GM19025 (cell line): Measurements from ENCODE around the gene SPR.
A peak's percentile ranks its signal among the peaks of the same experiment; 100 is the strongest.

ENCODE experiments used
- ATAC-seq: cut with Tn5 transposase; IDR thresholded peaks from one replicate; pipeline ENCODE4 v1.9.1; 2021; ENCODE audit warnings: mild to moderate bottlenecking, low read depth, moderate library complexity; ENCODE audit not compliant: unreplicated experiment

The SPR gene

DNA sequence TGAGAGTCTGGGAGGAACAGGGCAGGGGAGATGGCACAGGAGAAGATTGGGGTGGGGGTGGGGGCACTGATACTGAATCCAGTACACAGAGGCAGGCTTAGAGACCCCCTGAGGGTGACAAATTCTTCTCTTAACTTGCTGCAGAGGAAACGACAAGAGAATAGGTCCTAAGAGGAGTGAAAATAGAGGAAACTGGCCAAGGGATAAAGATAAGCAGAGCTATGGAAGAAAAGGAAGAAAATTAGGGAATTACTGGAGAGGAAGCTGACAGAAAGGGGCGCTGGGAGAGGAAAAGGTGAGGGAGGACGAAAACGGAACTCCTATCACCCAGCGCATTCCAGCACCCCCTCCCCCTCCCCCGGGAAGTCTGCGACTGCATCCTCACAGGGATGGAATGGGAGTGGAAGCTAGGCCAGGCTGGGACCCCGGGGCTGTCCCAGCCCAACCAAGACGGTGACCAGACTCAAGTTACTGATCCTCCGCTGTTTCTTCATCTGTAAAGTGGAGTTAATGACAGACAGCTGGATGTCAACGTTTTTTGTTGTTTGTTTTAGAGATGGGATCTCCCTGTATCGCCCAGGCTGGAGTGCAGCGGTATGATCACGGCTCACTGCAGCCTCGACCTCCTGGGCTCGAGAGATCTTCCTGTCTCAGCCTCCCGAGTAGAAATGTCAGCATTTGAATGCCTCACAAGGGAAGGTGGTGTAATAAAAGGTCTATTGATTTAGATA, 27.5 kb downstream of the SPR start:
- no peak for ATAC-seq

DNA sequence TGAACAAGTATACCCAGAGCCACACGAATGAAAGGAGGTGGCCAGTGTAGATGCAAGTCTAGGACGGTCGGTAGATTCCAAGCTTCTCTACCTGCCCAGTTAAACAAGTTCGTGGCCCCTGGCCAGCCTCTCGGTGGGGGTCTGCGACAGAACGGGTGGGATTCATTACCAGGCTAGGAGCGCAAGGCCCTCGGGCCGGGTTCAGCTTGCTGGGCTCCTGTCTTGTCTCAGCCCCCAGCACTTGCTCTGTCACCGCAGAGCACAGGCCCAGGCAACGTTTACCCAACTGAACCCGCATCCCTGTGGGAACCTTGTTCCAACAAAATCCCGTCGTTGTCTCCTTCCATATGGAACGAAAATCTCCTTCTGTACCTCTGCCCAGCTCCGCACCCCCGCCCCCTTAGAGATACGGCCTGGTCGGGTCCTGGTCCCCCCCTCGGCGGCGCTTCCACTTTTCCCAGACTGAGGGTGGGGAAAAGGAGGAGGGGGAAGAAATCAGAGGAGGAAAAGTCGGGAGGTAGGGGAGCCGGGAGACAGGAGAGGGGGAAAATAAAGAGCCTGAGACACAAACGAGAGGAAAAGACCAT, 28.2 kb downstream of the SPR start:
- no peak for ATAC-seq

DNA sequence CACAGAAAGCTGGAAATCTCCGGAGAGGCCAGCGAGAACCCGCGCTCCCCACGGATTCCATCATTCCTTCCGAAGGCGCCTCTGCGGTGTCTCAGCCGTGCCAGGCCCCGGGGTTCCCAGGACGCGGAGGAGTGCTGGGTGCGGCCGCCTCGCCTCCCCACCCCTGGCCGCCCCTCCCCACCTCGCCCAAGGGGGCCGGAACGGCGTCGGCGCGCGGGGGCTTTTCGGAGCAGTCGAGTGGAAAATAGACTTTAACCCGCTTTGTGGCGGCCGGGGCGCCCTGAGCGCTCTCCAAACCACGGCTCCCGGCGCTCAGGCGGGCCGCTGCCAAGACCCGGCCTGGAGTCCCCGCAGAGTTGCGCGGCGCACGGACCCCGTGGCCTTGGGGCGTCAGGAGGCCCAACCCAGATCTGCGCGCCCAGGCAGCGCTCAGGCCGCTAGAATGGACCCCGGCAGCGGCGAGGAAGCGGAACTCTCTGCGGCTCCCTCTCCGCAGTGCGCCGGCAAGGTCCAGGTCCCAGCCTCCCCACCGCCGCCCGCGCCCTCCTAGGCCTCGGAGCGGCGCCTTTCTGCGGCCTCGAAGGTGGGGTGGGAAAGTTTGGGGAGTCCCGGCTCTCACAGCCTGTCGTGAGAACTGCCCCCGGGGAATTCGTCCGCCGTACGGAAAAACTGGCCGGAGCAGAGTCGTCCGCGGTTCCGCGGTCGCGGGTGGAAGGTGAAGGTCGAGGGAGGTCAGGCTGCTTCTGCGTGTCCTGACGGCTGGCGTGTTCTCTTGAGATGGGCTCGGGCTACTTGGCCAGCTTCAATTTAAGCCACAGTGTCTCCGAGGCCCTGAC, 28.9 kb downstream of the SPR start:
- ATAC-seq, result peak; percentile 54

DNA sequence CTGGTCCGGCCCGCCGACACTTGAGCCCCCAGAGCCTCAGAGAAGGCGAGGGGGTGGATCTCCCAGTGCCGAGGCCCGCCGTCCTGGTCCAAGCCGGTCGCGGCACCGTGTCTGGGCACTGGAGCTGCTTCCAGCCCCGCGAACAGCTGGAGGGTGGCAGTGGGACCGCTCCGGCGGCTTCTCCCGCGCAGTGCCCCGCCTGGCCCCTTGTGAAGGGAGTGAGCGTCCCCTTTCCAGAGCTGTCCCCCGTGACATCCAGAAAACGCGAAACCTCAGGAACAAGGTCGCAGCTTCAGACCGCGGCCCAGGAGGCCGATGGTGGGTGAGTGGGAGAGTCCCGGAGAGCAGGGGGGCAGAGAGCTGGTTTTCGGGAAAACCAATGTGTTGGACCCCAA, 29.5 kb downstream of the SPR start:
- no peak for ATAC-seq

DNA sequence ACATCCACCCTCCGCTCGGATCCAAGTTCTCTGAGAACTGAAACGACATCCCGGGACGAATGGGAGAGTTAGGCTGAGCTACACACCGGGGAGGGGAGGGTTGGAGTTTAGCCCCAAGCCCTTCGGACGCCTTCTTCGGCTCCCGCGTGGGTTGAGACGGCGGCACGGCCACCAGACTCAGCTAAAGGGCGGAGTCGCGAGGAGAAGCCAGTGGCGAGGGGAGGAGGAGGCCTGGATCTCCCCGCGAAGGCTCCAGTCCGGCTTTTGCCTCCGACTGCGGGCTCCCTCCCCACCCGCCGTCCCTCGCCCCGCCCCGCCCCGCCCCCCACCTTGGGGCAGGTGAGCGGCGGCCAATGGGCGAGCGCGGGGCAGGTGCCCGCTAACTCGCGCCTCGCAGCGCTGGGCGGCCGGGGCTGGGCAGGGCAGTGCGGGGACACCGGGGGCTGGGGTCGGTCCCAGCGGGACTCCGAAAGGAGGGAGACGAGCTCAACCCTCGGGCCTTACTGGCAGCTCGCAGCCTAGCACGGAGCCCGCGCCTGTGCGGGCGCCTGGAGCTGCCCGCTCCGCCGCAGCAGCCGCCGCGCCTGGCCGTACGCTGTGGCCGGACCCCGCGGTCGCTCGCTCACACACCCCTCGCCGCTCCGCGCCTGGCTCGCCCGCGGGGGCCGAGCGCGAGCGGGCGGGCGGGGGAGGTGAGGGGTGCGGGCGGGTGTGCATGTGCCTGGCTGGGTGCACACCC, 30.1 kb downstream of the SPR start, which contains the start of gene EMX1:
TSS of gene EMX1 (plus strand) at position 382 of the 739 bp plus-strand sequence. CDS start at position 716, 334 bp downstream.
- ATAC-seq, result peak; percentile 49

DNA sequence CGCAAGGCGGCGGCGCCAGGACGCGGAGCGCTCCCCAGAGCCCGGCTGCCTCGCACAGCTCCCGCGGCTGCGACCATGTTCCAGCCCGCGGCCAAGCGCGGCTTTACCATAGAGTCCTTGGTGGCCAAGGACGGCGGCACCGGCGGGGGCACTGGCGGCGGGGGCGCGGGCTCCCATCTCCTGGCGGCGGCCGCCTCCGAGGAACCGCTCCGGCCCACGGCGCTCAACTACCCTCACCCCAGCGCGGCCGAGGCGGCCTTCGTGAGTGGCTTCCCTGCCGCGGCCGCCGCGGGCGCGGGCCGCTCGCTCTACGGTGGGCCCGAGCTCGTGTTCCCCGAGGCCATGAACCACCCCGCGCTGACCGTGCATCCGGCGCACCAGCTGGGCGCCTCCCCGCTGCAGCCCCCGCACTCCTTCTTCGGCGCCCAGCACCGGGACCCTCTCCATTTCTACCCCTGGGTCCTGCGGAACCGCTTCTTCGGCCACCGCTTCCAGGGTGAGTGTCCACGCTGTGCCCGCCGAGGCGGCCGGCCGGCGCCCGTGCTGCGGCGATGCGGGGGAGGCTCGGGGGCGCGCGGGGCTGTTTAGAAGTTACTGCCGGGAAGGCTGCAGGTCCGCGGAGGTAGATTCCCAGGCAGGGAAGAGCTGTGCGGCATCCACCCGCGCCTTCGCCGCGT, 30.8 kb downstream of the SPR start:
- ATAC-seq, result no peak

DNA sequence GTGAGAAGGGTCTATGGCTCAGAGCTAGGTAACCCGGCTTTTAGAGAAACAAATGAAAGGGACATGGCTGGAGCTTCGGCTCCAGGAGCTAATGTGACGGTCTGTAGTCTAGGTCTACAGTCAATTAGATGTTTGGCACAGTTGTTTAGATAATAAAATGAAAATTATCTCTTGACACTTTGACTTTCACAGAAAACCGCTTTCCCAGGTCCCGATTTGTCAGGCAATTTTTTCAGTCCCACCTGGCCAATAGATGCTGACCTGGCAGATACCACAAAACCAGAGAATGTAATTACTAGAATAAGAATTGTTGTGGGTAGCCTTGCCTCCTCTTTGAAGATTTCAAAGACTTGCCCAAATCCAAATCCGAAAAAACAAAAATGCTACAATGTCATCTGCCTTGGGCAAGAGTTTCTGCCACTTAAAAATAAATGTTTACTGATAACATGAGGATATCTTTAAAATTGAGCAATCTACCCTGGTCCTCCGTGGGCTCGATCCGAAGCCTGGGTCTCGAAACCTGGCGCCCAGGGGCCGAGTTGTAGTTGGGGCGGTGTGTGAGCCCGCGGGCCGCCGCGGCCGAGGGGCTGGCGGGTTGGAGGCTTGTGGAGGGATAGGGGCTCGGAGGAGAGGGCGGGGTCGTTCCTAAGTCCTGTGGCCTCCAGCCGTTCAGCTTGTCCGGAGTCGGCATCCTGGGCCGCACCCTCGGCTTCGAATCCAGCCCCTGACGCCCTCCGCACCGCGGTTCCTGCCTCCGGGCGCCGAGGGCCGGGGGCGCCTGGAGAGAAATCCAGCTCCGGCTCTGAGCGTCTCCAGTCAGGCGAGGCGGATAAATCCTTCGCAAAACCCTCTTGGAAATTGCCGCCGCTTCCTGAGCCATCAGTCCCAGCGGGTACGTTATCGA, 32.5 kb downstream of the SPR start:
- ATAC-seq, result no peak

DNA sequence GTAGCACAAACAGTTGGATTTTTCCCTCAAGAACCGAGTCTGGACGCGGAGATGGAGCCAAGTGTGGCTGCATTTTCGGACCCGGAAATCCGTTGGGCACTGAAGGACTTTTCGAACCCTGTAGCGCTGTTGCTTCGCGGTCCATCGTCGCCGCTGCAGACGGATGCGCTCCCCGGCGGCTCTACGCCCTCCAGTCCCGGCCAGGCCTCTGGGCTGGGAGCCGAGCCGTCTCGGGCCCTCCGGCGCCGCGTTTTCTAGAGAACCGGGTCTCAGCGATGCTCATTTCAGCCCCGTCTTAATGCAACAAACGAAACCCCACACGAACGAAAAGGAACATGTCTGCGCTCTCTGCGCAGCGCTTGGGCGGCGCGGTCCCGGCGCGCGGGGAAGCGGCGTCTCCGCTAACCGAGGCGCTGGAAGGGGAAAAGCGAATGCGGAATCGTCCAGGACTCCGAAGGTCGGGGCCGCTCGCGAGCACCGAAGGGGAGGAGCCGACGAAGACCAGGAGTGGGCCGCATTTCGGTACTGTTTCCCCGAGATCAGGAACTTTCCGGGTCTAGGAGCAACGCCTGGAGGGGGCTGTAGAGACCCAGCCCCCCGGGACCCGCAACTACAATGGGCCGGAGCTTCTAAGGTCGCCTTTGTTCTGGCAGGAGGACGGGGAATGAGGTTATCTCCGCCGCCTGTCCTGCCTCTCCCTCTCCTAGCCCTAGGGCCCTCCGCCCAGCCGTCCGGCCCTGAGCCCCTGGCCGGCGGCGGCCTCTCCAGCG, 33.3 kb downstream of the SPR start:
- ATAC-seq, result no peak

DNA sequence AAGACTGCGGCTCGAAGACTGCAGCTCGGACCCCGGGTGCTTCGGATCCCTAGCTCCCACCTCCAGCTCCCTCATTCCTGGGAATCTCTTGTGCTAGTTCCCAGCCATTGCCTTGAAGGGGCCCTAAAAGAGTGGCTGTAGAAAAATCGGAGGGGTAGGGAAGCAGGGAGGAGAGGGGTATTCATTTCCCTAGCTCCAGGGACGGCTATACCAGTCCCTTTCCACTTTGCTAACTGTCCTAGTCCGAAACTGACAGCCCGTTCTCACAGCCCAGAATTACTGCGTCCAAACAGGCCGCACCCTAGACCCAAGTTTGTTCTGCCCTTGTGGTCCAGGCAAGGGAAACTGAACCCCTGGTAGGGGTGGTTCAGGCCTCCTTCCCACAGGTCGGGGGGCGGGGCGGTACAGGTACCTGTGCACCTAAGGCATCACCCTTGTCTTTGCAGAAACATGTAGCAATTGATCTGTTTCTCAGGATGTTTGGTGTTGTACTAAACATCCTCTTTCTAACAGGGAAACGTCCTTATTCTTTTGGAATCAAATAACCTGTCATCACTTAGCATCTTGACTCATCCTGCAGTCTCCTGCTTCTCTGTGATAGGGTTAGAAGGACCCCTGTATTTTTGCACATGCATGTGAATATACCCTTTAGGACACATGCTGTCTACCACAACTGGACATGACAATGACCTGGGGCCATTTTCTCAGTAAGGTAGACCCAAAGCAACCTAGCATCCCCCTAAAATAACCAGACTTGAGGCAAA, 34.1 kb downstream of the SPR start:
- ATAC-seq, result no peak

DNA sequence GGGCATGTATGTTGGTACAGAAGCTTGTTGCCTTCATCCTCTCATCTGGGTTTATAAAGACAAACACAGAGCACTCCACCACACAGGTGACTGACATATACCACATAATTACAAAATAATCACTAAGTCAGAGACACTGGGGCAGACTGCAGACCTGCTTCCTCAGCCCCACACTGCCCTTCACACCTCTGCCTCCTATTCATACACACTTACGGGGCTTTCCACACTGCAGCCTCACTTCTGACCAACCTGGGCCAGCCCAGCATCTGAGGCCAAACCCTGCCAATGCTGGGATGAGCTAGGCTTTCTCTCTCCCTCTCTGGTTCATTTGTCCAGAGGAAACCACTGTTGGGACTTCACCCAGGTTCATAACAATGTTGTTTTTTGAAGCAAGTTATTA, 34.6 kb downstream of the SPR start:
- ATAC-seq, result no peak

DNA sequence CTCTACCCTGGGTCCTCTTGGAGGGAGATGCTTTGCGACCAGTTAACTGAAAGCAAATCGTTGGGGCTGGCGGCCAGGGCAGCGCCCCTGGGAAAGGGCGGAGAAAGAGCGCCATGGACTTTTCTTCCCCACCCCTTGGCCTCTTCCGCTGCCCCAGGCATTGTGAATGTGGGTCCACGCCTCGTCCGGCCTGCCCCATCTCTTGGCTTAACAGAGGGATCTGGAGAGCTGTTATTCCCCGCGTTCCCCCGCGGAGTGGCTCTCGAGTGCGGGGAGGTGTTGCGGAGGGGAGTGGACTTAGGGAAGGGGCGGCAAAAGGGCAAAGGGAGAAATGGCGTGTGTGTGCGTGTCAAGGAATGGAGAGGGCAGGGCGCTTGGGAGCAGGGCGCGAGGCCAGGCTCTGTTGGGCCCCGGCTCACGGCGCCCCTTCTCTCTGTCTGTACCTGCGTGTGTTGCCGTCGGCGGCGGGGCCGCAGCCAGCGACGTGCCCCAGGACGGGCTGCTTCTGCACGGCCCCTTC, 36.7 kb downstream of the SPR start:
- ATAC-seq, result no peak

DNA sequence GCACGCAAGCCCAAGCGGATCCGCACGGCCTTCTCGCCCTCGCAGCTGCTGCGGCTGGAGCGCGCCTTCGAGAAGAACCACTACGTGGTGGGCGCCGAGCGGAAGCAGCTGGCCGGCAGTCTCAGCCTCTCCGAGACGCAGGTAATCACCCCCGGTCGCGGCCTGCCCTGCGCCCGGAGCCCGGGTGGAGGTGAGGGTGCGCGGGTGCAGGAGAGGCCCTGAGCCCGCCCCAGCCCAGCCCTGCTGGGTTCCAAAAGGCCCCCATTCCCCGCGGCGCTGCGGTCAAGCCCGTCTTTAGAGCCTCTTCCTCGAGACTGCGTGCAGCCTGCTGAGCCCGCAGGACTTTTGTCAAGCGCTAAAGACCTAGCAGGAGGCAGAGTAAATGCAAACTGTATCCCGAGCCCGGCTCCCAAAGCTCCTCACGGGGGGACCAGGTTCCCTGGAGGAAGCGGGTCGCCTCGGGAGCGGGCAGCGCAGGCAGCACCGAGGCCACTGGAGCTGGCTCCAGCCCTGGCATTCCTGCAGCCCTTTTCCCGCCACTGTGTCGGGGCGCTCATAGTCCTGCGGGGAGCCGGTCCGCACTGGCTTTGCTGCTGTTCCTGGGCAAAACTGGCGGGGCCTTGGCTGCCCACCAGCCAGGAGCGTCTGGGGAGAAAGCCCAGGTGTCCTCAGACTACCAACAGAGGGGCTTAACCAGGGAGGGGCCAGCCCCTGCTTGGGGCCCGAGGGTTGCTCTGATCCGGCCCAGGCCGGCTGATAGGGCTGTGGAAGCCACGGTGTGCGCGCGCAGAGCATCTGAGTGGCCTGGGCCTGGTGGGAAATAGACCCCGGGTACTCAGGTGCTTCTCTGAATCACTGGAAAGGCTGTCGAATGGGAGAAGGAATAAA, 37.4 kb downstream of the SPR start:
- ATAC-seq, result no peak

DNA sequence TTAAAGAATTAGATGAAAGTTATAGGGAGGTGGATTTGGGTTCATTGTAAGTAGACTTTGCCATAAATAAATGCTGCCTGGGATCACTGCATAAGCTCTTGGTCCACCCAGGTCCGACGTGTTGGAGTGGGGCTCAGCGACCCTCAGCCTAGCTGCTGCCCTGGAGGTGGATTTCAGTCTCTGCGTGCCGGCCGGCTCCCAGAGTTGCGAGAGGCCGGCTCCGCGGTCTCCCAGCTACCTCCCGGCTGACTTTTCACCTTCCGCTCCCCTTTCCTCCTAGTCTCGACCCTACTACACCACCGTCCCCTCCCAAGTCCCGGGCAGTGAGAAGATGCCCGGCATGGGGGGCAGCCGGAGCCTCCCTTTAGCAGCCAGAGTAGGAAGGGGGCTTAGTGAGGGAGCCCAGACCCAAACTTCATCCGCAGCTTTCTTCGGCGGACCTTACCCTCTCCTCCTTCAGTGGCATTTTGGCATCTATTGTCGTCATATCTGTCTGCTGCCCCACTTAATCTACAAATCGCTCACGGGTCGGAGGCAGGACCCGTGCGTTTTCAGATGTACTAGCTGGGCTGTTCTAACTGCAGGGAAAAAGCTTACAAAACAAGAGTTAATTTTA, 38.2 kb downstream of the SPR start:
- no peak for ATAC-seq

DNA sequence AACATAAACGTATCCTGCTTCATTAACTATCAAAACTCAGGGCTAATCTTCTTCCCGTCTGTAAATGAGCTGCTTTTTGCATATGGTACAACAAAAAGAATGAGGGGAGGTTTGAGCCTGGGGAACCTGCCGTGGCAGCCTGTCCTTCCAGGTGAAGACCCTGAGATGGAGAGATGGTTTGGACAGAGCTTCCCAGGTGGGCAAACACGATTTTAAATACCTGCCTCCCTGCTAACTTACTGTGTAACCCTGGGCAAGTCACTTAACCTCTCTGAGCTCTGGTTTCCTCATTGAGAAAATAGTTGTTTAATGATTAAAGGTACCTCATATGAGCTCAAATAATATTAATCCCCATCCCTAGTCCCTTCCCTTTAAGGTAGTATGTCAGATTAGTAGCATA, 39.2 kb downstream of the SPR start:
- ATAC-seq, result no peak

DNA sequence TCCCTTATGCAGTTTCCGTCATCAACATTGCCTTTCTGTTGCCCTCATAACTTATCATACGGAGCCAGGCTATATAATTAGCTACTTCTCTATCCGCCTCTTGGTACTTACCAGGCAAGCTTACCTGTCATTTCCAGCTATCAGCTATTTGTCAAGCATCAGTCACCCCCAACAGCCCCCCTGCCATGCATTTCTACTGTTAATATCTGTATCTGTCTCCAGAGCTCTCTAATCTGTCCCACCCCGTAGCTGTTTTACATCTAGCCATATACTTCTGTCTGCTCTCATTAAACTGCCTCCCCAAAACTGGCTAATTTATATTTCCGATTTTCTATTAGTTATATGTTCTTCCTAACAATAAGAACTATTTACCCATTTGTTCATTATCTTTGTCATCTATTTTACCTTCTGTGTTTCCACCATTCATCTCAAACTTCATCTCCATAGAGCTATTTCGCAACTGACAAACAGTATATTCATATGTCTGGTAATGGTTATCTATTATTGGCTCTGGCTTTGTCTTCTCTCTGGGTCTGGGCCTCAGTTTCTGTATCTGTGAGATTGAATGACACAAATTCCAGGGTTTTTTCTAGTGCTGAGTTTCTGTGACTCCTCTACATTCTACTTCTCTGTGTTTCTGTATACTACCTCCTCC, 39.7 kb downstream of the SPR start:
- no peak for ATAC-seq
